Breast epithelium (tissue), 4 donors: ENCODE measurements around the gene AFF3. TPM values are rescaled to one million over a fixed set of nuclear protein-coding genes. Genes with fewer than 3 reads are reported as not detected.

Experiments used
- DNase-seq, 2 donors: peaks; one replicate each; pipeline ENCODE4 v3.0.0-alpha.2; 2019; ENCODE audit warnings: low spot score in 2 of 2
- H3K27ac ChIP-seq, 2 donors: fragments of 200-600 bp; sonication (generic) in 1 of 2; one replicate each; pipeline ENCODE4 v1.5.1; 2016 to 2019; ENCODE audit warnings: mild to moderate bottlenecking in 1 of 2
- H3K27me3 ChIP-seq, 2 donors: fragments of 200-600 bp; sonication (generic) in 1 of 2; one replicate each; pipeline versions ENCODE4 v1.5.1 to v1.6.0; 2017 to 2019; ENCODE audit warnings: control low read depth in 1 of 2, mild to moderate bottlenecking in 1 of 2
- H3K36me3 ChIP-seq: fragments of 200-600 bp; one replicate; pipeline ENCODE4 v1.5.1; 2019
- H3K4me1 ChIP-seq, 2 donors: fragments of 200-600 bp; sonication (generic); one replicate each; pipeline ENCODE4 v1.5.1; 2016 to 2019; ENCODE audit warnings: control low read depth in 1 of 2
- H3K4me3 ChIP-seq, 3 donors: fragments of 200-600 bp; sonication (generic); 1 replicate in 2 of 3; 2 replicates in 1 of 3; pipeline ENCODE4 v1.5.1; 2016 to 2019; ENCODE audit warnings: mild to moderate bottlenecking in 3 of 3, moderate library complexity in 2 of 3
- H3K9me3 ChIP-seq, 2 donors: fragments of 200-600 bp; sonication (generic) in 1 of 2; one replicate each; pipeline ENCODE4 v1.5.1; 2016 to 2019; ENCODE audit warnings: control low read depth in 1 of 2
- POLR2A ChIP-seq: fragments of 450-650 bp; IDR thresholded peaks from one replicate; pipeline ENCODE4 v1.6.1; 2016; ENCODE audit warnings: antibody characterized with exemption, mild to moderate bottlenecking, moderate library complexity
- POLR2AphosphoS5 ChIP-seq, 3 donors: sonication (generic); formaldehyde crosslinking; IDR thresholded peaks; one replicate each; pipeline ENCODE4 v1.6.1; 2017; ENCODE audit warnings: antibody characterized with exemption in 3 of 3
- intact Hi-C: fragments of 100-400 bp; cut with DNase I; formaldehyde crosslinking; loops from one replicate; pipeline ENCODE4 v1.15.1; 2023; ENCODE audit warnings: low total_unique reads
- total RNA-seq, 3 donors: library from RNA; depleted of rRNA; stranded (reverse); fragments of >200 nt; gene quantifications; one replicate each; pipeline ENCODE4 v1.1.0, GENCODE V29; 2016
- TF ChIP-seq, protein P1 (sequence below), 3 donors: fragments of 450-650 bp; IDR thresholded peaks; one replicate each; pipeline ENCODE4 v1.5.1; 2016 to 2017; ENCODE audit warnings: antibody characterized with exemption in 3 of 3, mild to moderate bottlenecking in 3 of 3, moderate library complexity in 3 of 3

Gene AFF3
- total RNA-seq, 3 donors from 2014 or later: 8.2 to 116 (median 63.6) TPM

DNA sequence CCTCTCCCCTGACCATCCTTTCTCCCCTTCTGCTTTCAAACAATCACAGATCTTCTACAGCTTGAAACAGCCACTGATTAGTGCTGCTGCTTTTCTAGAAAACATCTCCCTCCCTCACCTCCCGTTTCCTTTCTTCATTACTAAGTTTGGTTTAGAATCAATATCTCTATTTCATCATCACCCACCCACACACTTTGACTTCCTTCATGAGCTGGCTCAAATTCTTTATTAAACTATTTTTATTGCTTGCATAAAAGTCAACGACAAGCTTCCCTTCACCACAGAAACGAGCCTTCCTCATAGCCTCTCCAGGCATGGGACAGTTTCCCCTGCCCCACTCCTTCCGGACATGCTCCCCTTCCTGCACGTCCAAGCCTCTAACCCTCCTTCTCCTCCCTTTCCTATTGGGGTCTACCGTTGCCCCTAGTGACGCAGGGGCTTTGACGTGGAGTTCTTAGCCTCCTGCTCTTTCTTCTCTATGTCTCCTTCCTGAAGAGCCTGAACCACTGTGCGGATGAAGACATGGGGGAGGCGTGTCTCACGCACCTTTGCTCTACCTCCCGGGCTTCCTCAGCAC lies 172.0 kb downstream of the AFF3 start:
- peaks cover 0 to 12% of the 10 kb centered on the region in 2 donors for H3K4me1 ChIP-seq
- no peaks in the 10 kb centered on the region for H3K9me3 ChIP-seq
- no peaks in the 10 kb centered on the region for H3K27me3 ChIP-seq
- no peak overlapping the region for H3K27ac ChIP-seq
- H3K36me3 ChIP-seq: no peaks in the 10 kb centered on the region
- DNase-seq: no peak
- TF ChIP-seq POLR2A (no peak), POLR2AphosphoS5 (IDR thresholded peaks at IDR 0.05) (no peak)
- TF ChIP-seq, protein P1, sequence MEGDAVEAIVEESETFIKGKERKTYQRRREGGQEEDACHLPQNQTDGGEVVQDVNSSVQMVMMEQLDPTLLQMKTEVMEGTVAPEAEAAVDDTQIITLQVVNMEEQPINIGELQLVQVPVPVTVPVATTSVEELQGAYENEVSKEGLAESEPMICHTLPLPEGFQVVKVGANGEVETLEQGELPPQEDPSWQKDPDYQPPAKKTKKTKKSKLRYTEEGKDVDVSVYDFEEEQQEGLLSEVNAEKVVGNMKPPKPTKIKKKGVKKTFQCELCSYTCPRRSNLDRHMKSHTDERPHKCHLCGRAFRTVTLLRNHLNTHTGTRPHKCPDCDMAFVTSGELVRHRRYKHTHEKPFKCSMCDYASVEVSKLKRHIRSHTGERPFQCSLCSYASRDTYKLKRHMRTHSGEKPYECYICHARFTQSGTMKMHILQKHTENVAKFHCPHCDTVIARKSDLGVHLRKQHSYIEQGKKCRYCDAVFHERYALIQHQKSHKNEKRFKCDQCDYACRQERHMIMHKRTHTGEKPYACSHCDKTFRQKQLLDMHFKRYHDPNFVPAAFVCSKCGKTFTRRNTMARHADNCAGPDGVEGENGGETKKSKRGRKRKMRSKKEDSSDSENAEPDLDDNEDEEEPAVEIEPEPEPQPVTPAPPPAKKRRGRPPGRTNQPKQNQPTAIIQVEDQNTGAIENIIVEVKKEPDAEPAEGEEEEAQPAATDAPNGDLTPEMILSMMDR (IDR thresholded peaks at IDR 0.05): no peak
- intact Hi-C loops: no loop called here
- no peak overlapping the region for H3K4me3 ChIP-seq

DNA sequence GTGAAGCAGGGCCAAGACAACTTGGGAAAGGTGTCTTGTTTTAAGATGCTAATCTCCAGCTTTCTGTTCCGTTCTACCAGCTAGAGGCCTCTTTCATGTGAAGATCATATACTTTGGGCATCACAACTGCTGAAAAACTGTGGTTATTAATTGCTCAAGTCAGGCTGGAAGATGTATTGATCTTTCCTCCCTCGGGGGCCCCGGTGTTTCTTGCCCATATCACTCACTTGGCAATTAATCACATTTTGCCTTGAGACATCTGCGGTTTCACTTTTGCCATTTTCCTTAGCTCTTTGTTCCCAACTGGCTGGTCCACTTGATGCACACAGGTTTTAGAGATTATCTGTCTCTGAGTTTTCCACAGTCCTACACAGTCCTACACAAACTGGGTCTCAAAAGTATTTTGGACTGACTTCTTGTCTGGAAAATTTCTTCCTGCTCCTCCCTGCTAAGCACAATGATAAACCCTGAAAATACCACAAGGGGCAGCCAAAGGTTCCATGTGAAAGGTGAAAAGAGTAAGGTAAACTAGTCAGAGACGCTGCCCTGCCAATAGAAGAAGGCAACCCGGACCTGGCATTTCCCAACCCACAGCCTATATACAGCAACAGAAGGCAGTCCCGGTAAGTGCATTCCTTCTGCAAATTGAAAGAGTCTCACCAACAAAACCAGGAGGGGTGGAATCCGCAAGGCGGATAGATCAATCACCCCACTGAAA lies 181.0 kb downstream of the AFF3 start:
- no peak for TF ChIP-seq POLR2A
- no peak for TF ChIP-seq POLR2AphosphoS5 (IDR thresholded peaks at IDR 0.05)
- TF ChIP-seq, protein P1 (IDR thresholded peaks at IDR 0.05): no peak
- intact Hi-C loops: loop anchor here (10.0 kb wide), 1 partner anchor 357 kb away; no protein-coding TSS in a partner anchor
- Histone ChIP-seq H3K36me3 (no peaks in the 10 kb centered on the region), H3K27ac (no peak overlapping the region), H3K9me3 (no peaks in the 10 kb centered on the region), H3K27me3 (no peaks in the 10 kb centered on the region), H3K4me1 (no peaks in the 10 kb centered on the region), H3K4me3 (no peak overlapping the region)
- no peak for DNase-seq

DNA sequence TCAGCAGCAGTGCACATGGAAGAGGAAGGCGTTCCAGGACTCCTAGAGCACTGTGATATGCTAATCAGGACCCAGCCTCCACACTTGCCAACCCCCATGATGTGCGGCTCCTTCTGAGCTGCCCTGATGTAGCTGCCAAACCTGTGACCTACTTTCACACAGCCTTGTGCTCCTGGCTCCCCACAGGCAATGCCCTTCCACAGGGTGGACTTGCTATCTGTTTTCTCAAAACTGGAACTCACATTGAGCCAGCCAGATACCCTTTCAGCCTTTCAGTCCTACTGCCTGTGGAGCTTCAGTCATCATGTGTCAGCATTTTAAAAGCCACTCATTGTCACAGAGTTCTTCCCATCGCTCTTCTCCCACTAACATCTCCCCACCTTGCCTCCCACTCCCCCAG lies 181.6 kb downstream of the AFF3 start:
- H3K27me3 ChIP-seq: no peaks in the 10 kb centered on the region
- no peaks in the 10 kb centered on the region for H3K9me3 ChIP-seq
- no peaks in the 10 kb centered on the region for H3K4me1 ChIP-seq
- H3K36me3 ChIP-seq: no peaks in the 10 kb centered on the region
- no peak overlapping the region for H3K27ac ChIP-seq
- H3K4me3 ChIP-seq: no peak overlapping the region
- no peak for DNase-seq
- no peak for TF ChIP-seq POLR2AphosphoS5 (IDR thresholded peaks at IDR 0.05)
- TF ChIP-seq POLR2A: no peak
- intact Hi-C loops: loop anchor here (10.0 kb wide), 1 partner anchor 356 kb away; no protein-coding TSS in a partner anchor

DNA sequence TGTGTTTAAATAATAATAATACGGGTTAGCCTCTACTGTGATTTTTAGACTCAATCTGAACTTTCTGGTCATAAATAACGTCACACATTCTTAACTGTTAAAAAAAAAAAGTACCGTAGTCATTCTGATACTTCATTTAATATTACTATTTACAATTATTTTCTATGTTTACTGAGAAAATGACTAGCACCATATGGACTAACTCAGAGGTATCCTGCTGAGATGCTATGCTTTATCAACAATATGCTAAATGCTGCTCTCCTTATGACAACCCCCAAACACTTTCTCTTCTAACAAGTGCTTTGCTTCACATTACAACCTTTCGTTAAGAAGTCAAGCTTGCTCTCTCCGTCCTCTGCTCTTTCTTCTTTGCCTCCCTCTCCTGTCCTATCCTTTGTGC lies 182.1 kb downstream of the AFF3 start:
- H3K27ac ChIP-seq: no peak overlapping the region
- no peak for DNase-seq
- no peaks in the 10 kb centered on the region for H3K9me3 ChIP-seq
- H3K36me3 ChIP-seq: no peaks in the 10 kb centered on the region
- TF ChIP-seq, protein P1 (IDR thresholded peaks at IDR 0.05): no peak
- no peak overlapping the region for H3K4me3 ChIP-seq
- intact Hi-C loops: loop anchor here (10.0 kb wide), 1 partner anchor 355 kb away; no protein-coding TSS in a partner anchor
- no peaks in the 10 kb centered on the region for H3K27me3 ChIP-seq
- no peaks in the 10 kb centered on the region for H3K4me1 ChIP-seq

DNA sequence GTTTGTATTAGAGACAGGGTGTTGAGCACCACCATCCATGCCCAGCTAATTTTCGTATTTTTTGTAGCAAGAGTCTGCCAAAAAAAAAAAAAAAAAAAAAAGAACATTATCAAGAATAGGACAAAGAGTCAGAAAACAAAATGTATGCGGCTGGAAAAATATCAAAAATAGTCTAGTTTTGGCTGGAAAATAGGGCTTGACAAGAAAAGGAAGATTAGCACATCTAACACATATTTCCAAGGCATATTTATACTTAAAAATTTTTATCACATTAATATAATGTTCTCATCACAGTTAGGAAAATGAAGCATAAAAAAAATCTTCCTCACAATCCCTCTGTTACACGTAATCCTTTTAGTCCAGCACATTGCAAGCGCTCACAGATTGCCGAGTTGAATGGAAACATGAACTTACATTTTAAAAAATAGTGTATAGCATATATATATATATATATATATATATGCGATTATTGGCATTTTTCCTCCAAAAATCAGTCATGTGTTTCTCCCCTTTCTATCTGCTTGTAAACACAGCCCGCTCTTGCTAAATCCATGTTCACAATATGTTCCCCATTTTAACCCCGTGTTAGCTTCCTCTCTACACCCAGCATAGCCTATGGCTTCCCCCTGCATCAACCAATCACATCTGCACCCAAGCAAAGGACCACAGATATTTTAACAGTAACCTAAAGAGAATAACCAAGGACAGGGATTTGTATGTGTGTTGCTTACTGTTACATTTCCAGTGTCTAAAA lies 183.0 kb downstream of the AFF3 start:
- Histone ChIP-seq H3K36me3 (no peaks in the 10 kb centered on the region), H3K9me3 (no peaks in the 10 kb centered on the region), H3K4me3 (no peak overlapping the region), H3K27ac (no peak overlapping the region), H3K4me1 (no peaks in the 10 kb centered on the region), H3K27me3 (no peaks in the 10 kb centered on the region)
- DNase-seq: no peak
- intact Hi-C loops: loop anchor here (10.0 kb wide), 1 partner anchor 355 kb away; no protein-coding TSS in a partner anchor
- no peak for TF ChIP-seq POLR2A
- no peak for TF ChIP-seq POLR2AphosphoS5 (IDR thresholded peaks at IDR 0.05)
- TF ChIP-seq, protein P1 (IDR thresholded peaks at IDR 0.05): no peak
